Uterus (tissue), 4 donors: ENCODE data around the gene TAPT1. TPM values are rescaled to one million over a fixed set of nuclear protein-coding genes. Genes with fewer than 3 reads are reported as not detected.

Source experiments
- DNase-seq, 2 donors: peaks; one replicate each; pipeline ENCODE4 v3.0.0-alpha.2; 2019 to 2020
- H3K27ac ChIP-seq, 2 donors: fragments of 200-600 bp; sonication (generic); 1 replicate in 1 of 2; 2 replicates in 1 of 2; pipeline ENCODE4 v1.5.1; 2016 to 2018
- H3K27me3 ChIP-seq, 2 donors: fragments of 200-600 bp; sonication (generic); one replicate each; pipeline ENCODE4 v1.5.1; 2018 to 2019; ENCODE audit warnings: control low read depth in 1 of 2
- H3K36me3 ChIP-seq, 2 donors: fragments of 200-600 bp; sonication (generic); one replicate each; pipeline ENCODE4 v1.5.1; 2019; ENCODE audit warnings: control low read depth in 1 of 2
- H3K4me1 ChIP-seq, 2 donors: fragments of 200-600 bp; sonication (generic); one replicate each; pipeline ENCODE4 v1.5.1; 2018 to 2019; ENCODE audit warnings: control low read depth in 1 of 2
- H3K4me3 ChIP-seq, 2 donors: fragments of 200-600 bp; sonication (generic); 1 replicate in 1 of 2; 2 replicates in 1 of 2; pipeline ENCODE4 v1.5.1; 2018 to 2019; ENCODE audit warnings: mild to moderate bottlenecking in 1 of 2
- H3K9me3 ChIP-seq, 2 donors: fragments of 200-600 bp; sonication (generic); one replicate each; pipeline ENCODE4 v1.5.1; 2019; ENCODE audit warnings: control low read depth in 1 of 2
- POLR2A ChIP-seq, 2 donors: fragments of 450-650 bp; IDR thresholded peaks; one replicate each; pipeline ENCODE4 v1.6.1; 2016; ENCODE audit warnings: antibody characterized with exemption in 2 of 2, mild to moderate bottlenecking in 1 of 2, moderate library complexity in 1 of 2
- intact Hi-C: fragments of 100-400 bp; cut with DNase I; formaldehyde crosslinking; loops from one replicate; pipeline ENCODE4 v1.15.1; 2023; ENCODE audit warnings: low total_unique reads
- total RNA-seq, 4 donors: library from RNA; depleted of rRNA in 3 of 4; stranded (reverse); fragments of >200 nt in 3 of 4; gene quantifications; one replicate each; pipeline versions ENCODE4 v1.1.0 to v1.2.4, GENCODE V29; 2014 to 2023
- TF ChIP-seq, protein P1 (sequence below), 4 experiments: fragments of 200-600 bp in 2 of 4; fragments of 450-650 bp in 2 of 4; sonication (generic) in 2 of 4; IDR thresholded peaks; one replicate each; pipeline ENCODE4 v1.5.1; 2016 to 2019; ENCODE audit warnings: antibody characterized with exemption in 4 of 4, mild to moderate bottlenecking in 2 of 4, moderate library complexity in 1 of 4
- donor health status: DM: yes; HTN: yes; CAD: no.

TAPT1 gene
- total RNA-seq, 4 donors from 2014 or later = 28.2 to 68.5 (median 63.5) TPM

- Histone ChIP-seq H3K27ac (no peak overlapping the region), H3K36me3 (no peaks in the 10 kb centered on the region), H3K4me3 (no peak overlapping the region), H3K9me3 (no peaks in the 10 kb centered on the region), H3K27me3 (no peaks in the 10 kb centered on the region), H3K4me1 (no peaks in the 10 kb centered on the region)
- DNase-seq = no peak
- TF ChIP-seq POLR2A (IDR thresholded peaks at IDR 0.05) = no peak
- TF ChIP-seq, protein P1, sequence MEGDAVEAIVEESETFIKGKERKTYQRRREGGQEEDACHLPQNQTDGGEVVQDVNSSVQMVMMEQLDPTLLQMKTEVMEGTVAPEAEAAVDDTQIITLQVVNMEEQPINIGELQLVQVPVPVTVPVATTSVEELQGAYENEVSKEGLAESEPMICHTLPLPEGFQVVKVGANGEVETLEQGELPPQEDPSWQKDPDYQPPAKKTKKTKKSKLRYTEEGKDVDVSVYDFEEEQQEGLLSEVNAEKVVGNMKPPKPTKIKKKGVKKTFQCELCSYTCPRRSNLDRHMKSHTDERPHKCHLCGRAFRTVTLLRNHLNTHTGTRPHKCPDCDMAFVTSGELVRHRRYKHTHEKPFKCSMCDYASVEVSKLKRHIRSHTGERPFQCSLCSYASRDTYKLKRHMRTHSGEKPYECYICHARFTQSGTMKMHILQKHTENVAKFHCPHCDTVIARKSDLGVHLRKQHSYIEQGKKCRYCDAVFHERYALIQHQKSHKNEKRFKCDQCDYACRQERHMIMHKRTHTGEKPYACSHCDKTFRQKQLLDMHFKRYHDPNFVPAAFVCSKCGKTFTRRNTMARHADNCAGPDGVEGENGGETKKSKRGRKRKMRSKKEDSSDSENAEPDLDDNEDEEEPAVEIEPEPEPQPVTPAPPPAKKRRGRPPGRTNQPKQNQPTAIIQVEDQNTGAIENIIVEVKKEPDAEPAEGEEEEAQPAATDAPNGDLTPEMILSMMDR (IDR thresholded peaks at IDR 0.05) = no peak
- intact Hi-C loops = no loop called here
Observed at GRCh38 chr4:16168144-16168543, 58.1 kb downstream of the TAPT1 start.

- intact Hi-C loops = no loop called here
- no peak for TF ChIP-seq POLR2A (IDR thresholded peaks at IDR 0.05)
- TF ChIP-seq, protein P1 (IDR thresholded peaks at IDR 0.05) = no peak
- H3K36me3 ChIP-seq = no peaks in the 10 kb centered on the region
- H3K27ac ChIP-seq = no peak overlapping the region
- H3K4me3 ChIP-seq = no peak overlapping the region
- no peaks in the 10 kb centered on the region for H3K4me1 ChIP-seq
- H3K9me3 ChIP-seq = no peaks in the 10 kb centered on the region
- DNase-seq = no peak
- H3K27me3 ChIP-seq = no peaks in the 10 kb centered on the region
Observed at GRCh38 chr4:16165931-16166330, 60.3 kb downstream of the TAPT1 start.

DNA sequence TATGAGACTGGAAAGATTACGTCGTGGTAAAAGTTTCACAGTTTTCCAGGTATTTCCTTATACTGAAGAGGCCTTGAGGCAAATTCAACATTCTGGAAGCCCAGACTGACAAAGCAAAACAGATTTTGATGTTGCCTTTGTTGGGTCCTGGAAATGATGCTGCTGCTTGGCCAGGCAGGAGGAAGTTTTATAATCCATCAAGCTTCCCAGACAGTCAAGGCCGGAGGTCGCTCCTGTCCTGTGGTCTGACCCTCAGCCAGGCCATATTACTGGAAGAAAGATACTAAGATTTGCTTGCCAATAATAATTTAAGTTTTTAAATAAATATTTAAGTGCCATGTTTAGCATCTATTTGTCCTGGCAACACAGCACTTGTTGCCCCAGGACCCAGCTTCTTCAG is 63.4 kb downstream of the TAPT1 start:
- TF ChIP-seq POLR2A (IDR thresholded peaks at IDR 0.05) = no peak
- TF ChIP-seq, protein P1 (IDR thresholded peaks at IDR 0.05) = no peak
- Histone ChIP-seq H3K4me1 (no peaks in the 10 kb centered on the region), H3K9me3 (no peaks in the 10 kb centered on the region), H3K4me3 (no peak overlapping the region), H3K27ac (no peak overlapping the region), H3K27me3 (no peaks in the 10 kb centered on the region), H3K36me3 (no peaks in the 10 kb centered on the region)
- intact Hi-C loops = no loop called here
- DNase-seq = no peak

DNA sequence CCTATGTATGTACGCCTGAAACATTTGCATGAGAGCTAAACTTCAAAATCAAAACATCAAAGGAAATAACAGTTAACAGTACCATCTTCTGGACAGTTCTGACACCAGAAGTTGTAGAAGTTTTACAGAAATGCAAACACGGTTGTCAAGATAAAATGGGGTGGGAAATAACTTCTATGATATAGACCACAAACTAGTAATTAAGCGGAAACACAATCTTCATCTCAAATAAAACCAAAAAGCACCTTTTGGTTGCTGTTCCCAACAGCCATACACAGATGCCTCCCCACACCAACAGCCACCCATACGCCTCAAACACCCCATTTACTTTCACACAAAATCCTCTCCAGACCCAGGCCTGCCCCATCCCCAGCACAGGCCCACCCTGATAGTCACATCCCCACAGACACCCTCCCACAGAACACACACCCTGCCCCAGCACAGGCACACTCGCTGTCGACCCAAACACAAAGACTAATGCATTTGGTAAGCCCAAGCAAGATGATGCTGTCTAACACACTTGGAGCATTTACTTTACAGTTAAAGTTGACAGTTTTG is 64.3 kb downstream of the TAPT1 start:
- TF ChIP-seq, protein P1 (IDR thresholded peaks at IDR 0.05) = no peak
- no peak for TF ChIP-seq POLR2A (IDR thresholded peaks at IDR 0.05)
- Histone ChIP-seq H3K27me3 (no peaks in the 10 kb centered on the region), H3K4me1 (no peaks in the 10 kb centered on the region), H3K27ac (no peak overlapping the region), H3K9me3 (no peaks in the 10 kb centered on the region), H3K36me3 (no peaks in the 10 kb centered on the region), H3K4me3 (no peak overlapping the region)
- DNase-seq = no peak
- intact Hi-C loops = no loop called here

GRCh38 chr4:16160457-16160856 is 65.8 kb downstream of the TAPT1 start:
- no peaks in the 10 kb centered on the region for H3K36me3 ChIP-seq
- no peaks in the 10 kb centered on the region for H3K9me3 ChIP-seq
- no peak for DNase-seq
- TF ChIP-seq, protein P1 (IDR thresholded peaks at IDR 0.05) = no peak
- TF ChIP-seq POLR2A (IDR thresholded peaks at IDR 0.05) = no peak
- H3K4me1 ChIP-seq = no peaks in the 10 kb centered on the region
- intact Hi-C loops = no loop called here
- no peaks in the 10 kb centered on the region for H3K27me3 ChIP-seq
- no peak overlapping the region for H3K27ac ChIP-seq
- H3K4me3 ChIP-seq = no peak overlapping the region
